GM19025 (cell line): ENCODE data around the gene KRT3.

ENCODE experiments used
- ATAC-seq: cut with Tn5 transposase; IDR thresholded peaks from one replicate; pipeline ENCODE4 v1.9.1; 2021; ENCODE audit warnings: mild to moderate bottlenecking, low read depth, moderate library complexity; ENCODE audit not compliant: unreplicated experiment

KRT3 gene

DNA sequence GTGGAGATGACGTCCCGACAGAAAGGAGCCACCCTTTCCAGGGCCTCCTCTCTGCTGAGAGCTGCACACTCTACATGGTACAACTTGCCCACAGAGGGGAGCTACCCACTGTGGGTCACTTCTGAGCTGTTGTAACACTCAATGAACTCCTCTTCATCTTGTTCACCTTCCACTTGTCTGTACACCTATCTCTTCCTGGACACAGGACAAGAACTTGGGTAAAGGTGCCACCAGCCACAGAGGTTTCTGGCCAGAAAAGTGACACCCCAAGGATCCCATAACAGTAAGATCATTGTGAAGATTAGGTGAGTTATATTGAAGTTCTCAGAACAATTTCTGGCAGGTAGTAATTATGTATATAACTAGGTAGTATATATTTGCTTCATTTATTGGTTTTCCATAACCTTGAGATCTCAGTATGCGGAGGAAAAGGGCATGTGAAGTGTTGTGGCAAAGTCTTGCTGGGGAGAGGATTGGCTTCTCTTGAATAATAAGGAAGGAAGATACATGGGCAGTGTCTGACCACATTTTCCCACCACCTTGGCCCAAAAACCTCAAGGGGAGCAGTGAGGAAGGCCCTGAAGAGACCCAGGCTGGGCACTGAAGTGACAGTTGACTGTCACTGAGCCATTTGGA lies 53.0 kb downstream of the KRT3 start:
- no peak for ATAC-seq

DNA sequence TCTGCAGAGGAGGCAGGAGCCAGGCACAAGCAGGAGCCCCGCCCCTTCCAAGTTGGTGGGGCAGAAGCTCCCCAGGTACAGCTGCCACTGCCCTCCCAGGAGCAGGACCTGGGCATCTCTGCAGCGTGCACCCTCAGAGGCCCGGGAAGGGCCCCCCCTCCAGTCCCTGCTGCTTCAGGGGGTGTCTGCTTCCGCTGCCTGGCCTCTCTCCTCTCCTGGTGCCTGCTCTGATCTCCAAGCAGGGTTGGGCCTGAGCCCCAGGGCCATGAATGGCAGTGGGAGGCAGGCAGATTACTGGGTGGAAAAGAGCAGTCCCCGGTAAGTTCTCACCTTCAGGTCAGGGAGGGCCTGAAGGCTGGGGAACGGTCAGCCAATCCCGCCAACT lies 53.7 kb downstream of the KRT3 start:
- ATAC-seq, result no peak

DNA sequence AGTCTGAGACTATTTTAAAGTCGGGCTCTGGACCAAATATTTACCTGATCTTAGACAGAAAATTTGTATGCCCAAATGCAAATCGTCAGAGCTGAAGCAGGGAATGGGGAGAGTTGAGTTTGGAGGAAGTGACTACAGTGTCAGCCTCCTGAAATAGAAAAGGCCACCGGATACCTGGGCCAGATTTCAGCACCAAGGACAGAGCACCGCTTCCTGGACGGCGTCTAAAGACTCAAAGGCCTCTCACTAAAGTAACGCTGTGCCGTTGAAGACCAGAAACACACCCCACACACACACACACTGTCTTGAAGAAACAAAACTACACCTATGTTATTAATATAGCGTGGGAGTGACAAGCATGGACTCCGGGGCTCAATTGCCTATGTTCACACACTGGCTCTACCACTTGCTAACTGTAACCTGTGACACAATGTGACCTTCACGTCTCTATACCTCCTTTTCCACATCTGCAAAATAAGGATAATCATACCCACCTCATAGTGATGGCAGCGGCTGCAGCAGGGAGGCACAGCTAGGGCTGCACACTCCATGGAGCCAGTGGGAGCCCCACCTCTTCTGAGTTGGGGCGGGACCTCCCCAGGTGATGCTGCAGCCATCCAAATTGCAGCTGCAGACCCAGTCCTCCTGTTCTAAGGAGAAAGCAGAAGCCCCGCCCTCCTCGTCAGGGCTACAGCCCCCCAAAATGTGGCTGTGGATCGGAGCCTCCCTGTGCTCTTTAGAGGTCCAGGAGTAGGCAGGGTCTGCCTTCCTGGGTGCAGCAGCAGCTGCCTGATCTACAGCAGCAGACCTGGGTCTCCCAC lies 54.3 kb downstream of the KRT3 start:
- ATAC-seq, result no peak

DNA sequence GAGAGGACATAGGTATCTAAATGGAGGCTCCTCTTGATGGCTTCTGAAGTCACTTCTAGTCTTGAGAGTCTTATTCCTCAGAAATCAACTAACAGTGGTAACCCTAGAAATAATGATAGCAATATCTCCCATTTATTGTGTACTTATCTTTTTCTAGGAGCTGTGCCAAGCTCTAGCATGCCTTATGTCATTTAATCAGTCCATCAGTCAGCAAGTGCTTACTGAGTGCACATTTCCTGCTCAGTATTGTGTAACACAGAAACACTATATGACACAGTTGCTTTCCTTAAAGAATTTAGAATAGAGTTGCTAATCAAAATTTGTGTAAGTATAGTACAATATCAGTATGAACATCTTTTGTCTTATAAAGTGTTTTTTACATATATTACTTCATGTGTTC lies 55.3 kb downstream of the KRT3 start:
- no peak for ATAC-seq

DNA sequence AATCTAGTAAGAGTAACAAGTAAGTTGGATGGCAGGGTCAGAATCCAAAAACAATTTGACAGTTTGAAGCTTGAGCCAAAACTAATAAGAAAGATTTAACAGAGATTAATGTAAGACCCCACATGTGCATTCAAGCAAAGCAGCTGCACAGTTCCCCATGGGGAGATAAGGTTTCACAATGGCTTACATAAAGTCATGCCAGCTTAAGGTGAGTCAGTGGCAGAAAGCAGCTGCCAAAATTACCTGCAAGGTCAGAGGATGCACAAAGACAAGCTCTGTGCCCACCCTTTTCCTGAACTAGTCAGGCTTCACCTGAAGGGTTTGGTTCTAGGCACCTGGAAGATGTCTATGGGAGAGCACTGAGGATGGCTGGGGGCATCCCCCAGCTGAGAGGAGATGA lies 56.0 kb downstream of the KRT3 start:
- no peak for ATAC-seq
